HepG2 (cell line): ENCODE measurements around the gene CDY1.
"Not testable (repeated sequence)": the region's sequence is repeated elsewhere in the genome, so short reads cannot be mapped to it uniquely, and the experiment has no call there.

ENCODE experiments used
- BORCS8-MEF2B ChIP-seq: sonication (generic); formaldehyde crosslinking; IDR thresholded peaks from 2 replicates; pipeline ENCODE4 v1.8.0; 2022; ENCODE audit warnings: mild to moderate bottlenecking, missing genetic modification reagents
- POLR2A ChIP-seq, 2 experiments: IDR thresholded peaks; 2 replicates each; pipeline ENCODE4 v1.6.1; 2011; ENCODE audit warnings: low read depth in 2 of 2, low read length in 2 of 2, mild to moderate bottlenecking in 1 of 2, moderate library complexity in 1 of 2; ENCODE audit not compliant: insufficient read depth in 1 of 2

DNA sequence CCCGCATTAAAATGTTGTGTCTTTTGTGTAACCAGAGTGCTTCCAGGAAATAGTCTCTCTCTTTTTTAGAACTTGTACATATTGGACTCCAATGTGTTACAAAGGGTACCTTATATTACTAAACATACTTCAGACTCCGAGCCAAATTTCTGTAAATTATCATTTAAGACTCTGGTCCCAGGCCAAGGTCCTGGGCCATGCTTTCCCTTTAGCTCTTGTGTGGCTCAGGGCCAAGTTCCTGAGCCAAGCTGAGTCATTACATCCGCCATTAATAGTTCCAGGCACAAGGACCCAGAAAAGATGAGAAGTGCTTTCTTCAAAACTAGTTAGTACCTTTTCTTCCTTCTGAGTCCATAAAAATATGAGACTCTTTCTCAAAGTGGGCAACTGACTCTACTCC is 4.6 kb downstream of the CDY1 start:
- TF ChIP-seq BORCS8-MEF2B (CRISPR knock-in tag); POLR2A (IDR thresholded peaks at IDR 0.05; ENCODE audit: insufficient read depth in 1 of 2, low read depth in 2 of 2, low read length in 2 of 2): not testable (repeated sequence)
